ENCODE results near the gene AUP1.

The AUP1 gene

GRCh38 chr2:74491648-74492544 lies 37.6 kb downstream of the AUP1 start:
- Histone ChIP-seq H3K27ac (ENCODE audit: low read depth, low read length) (no peak overlapping the region), H3K79me2 (ENCODE audit: control insufficient read depth, low read length) (no peaks in the 10 kb centered on the region), H3K27me3 (ENCODE audit: control insufficient read depth, low read length) (no peaks in the 10 kb centered on the region), H4K20me1 (ENCODE audit: control insufficient read depth, insufficient read depth, low read depth, low read length) (no peaks in the 10 kb centered on the region), H3K9me3 (ENCODE audit: control insufficient read depth, insufficient read depth, low read length) (no peaks in the 10 kb centered on the region), H3F3A (ENCODE audit: control insufficient read depth, insufficient read depth) (no peaks in the 10 kb centered on the region), H3K4me2 (ENCODE audit: low read length) (no peak overlapping the region), H3K36me3 (ENCODE audit: control insufficient read depth, low read length) (peaks cover 29% of the 10 kb centered on the region), H3K4me1 (ENCODE audit: control insufficient read depth, low read length) (no peaks in the 10 kb centered on the region), H3K9me2 (replicated peaks; ENCODE audit: control insufficient read depth, low read length) (no peaks in the 10 kb centered on the region), H3K4me3 (ENCODE audit: low read length) (no peak overlapping the region)
- TF ChIP-seq EZH2phosphoT487 (IDR thresholded peaks at IDR 0.05; ENCODE audit: borderline replicate concordance, low read length) (no peak), CTCF (IDR thresholded peaks at IDR 0.05; ENCODE audit: low read depth, low read length, poor library complexity, severe bottlenecking) (no peak)

- no peaks in the 10 kb centered on the region for H4K20me1 ChIP-seq (ENCODE audit: control insufficient read depth, insufficient read depth, low read depth, low read length)
- no peak overlapping the region for H3K4me3 ChIP-seq (ENCODE audit: low read length)
- no peaks in the 10 kb centered on the region for H3K27me3 ChIP-seq (ENCODE audit: control insufficient read depth, low read length)
- no peaks in the 10 kb centered on the region for H3F3A ChIP-seq (ENCODE audit: control insufficient read depth, insufficient read depth)
- H3K36me3 ChIP-seq (ENCODE audit: control insufficient read depth, low read length): peaks cover 36% of the 10 kb centered on the region
- H3K79me2 ChIP-seq (ENCODE audit: control insufficient read depth, low read length): no peaks in the 10 kb centered on the region
- no peak overlapping the region for H3K4me2 ChIP-seq (ENCODE audit: low read length)
- no peaks in the 10 kb centered on the region for H3K9me3 ChIP-seq (ENCODE audit: control insufficient read depth, insufficient read depth, low read length)
- no peak overlapping the region for H3K27ac ChIP-seq (ENCODE audit: low read depth, low read length)
- H3K9me2 ChIP-seq (replicated peaks; ENCODE audit: control insufficient read depth, low read length): no peaks in the 10 kb centered on the region
- TF ChIP-seq CTCF (IDR thresholded peaks at IDR 0.05; ENCODE audit: low read depth, low read length, poor library complexity, severe bottlenecking) (no peak), EZH2phosphoT487 (IDR thresholded peaks at IDR 0.05; ENCODE audit: borderline replicate concordance, low read length) (no peak)
- H3K4me1 ChIP-seq (ENCODE audit: control insufficient read depth, low read length): no peaks in the 10 kb centered on the region
Observed at GRCh38 chr2:74489906-74490305, 39.6 kb downstream of the AUP1 start.

GRCh38 chr2:74488643-74489481 lies 40.6 kb downstream of the AUP1 start:
- H3K27me3 ChIP-seq (ENCODE audit: control insufficient read depth, low read length): no peaks in the 10 kb centered on the region
- peaks cover 2% of the 10 kb centered on the region for H3K79me2 ChIP-seq (ENCODE audit: control insufficient read depth, low read length)
- H3K9me2 ChIP-seq (replicated peaks; ENCODE audit: control insufficient read depth, low read length): no peaks in the 10 kb centered on the region
- no peak overlapping the region for H3K4me3 ChIP-seq (ENCODE audit: low read length)
- H3F3A ChIP-seq (ENCODE audit: control insufficient read depth, insufficient read depth): no peaks in the 10 kb centered on the region
- peaks cover 36% of the 10 kb centered on the region for H3K36me3 ChIP-seq (ENCODE audit: control insufficient read depth, low read length)
- H4K20me1 ChIP-seq (ENCODE audit: control insufficient read depth, insufficient read depth, low read depth, low read length): no peaks in the 10 kb centered on the region
- no peaks in the 10 kb centered on the region for H3K9me3 ChIP-seq (ENCODE audit: control insufficient read depth, insufficient read depth, low read length)
- TF ChIP-seq EZH2phosphoT487 (IDR thresholded peaks at IDR 0.05; ENCODE audit: borderline replicate concordance, low read length) (no peak), CTCF (IDR thresholded peaks at IDR 0.05; ENCODE audit: low read depth, low read length, poor library complexity, severe bottlenecking) (no peak)
- H3K27ac ChIP-seq (ENCODE audit: low read depth, low read length): no peak overlapping the region
- peaks cover 2% of the 10 kb centered on the region; the same call in 1 of the 2 replicates for H3K4me1 ChIP-seq (ENCODE audit: control insufficient read depth, low read length)
- no peak overlapping the region for H3K4me2 ChIP-seq (ENCODE audit: low read length)
